HepG2 (cell line): ENCODE data around the gene ZNF444. TPM values are rescaled to one million over a fixed set of nuclear protein-coding genes. Genes with fewer than 3 reads are reported as not detected.

Experiments
- CHCHD3 ChIP-seq: sonication (generic); formaldehyde crosslinking; IDR thresholded peaks from 2 replicates; pipeline ENCODE4 v1.8.0; 2022; ENCODE audit warnings: mild to moderate bottlenecking, missing genetic modification reagents, moderate library complexity
- KAT2B ChIP-seq: fragments of 150-350 bp; IDR thresholded peaks from 2 replicates; pipeline ENCODE4 v1.6.1; 2014; ENCODE audit warnings: low read depth, low read length, borderline replicate concordance
- MTF2 ChIP-seq: sonication (generic); formaldehyde crosslinking; IDR thresholded peaks from 2 replicates; pipeline ENCODE4 v1.5.0; 2020; ENCODE audit warnings: missing genetic modification reagents, borderline replicate concordance
- SRF ChIP-seq: IDR thresholded peaks from 2 replicates; pipeline ENCODE4 v1.6.1; 2011; ENCODE audit warnings: mild to moderate bottlenecking, low read depth, low read length, moderate library complexity
- U2AF2 ChIP-seq: fragments of 200-400 bp; formaldehyde crosslinking; IDR thresholded peaks from 2 replicates; pipeline ENCODE4 v1.6.1; 2017; ENCODE audit warnings: low read depth, mild to moderate bottlenecking, low read length
- XRCC5 ChIP-seq: fragments of 200-400 bp; formaldehyde crosslinking; optimal IDR thresholded peaks from 2 replicates; pipeline ENCODE3; 2017; ENCODE audit warnings: mild to moderate bottlenecking, low read length
- ZNF572 ChIP-seq: sonication (generic); formaldehyde crosslinking; IDR thresholded peaks from 2 replicates; pipeline ENCODE4 v1.5.1; 2020; ENCODE audit warnings: mild to moderate bottlenecking, missing genetic modification reagents
- ZNF678 ChIP-seq: sonication (generic); formaldehyde crosslinking; IDR thresholded peaks from 2 replicates; pipeline ENCODE4 v1.4.0; 2020; ENCODE audit warnings: mild to moderate bottlenecking, missing genetic modification reagents
- ZNF850 ChIP-seq: sonication (generic); formaldehyde crosslinking; conservative IDR thresholded peaks from 2 replicates; pipeline ENCODE4 v1.9.0; 2021; ENCODE audit warnings: mild to moderate bottlenecking, missing genetic modification reagents
- polyA plus RNA-seq, 8 experiments: library from polyadenylated mRNA; depleted of rRNA in 3 of 8; stranded (reverse) in 7 of 8; unstranded in 1 of 8; fragments of >200 nt; fragmentation: Illumina TruSeq in 4 of 8; extraction: Trizol in 4 of 8; gene quantifications; 2 replicates each; pipeline versions ENCODE4 v1.2.1 to v1.2.3, GENCODE V29; 2011 to 2016; ENCODE audit warnings: low read depth in 4 of 8, missing spikeins in 1 of 8, mixed read lengths in 1 of 8; ENCODE audit not compliant: insufficient read depth in 1 of 8
- total RNA-seq, 5 experiments: library from RNA; depleted of rRNA; stranded (reverse); fragments of >200 nt; fragmentation: Illumina TruSeq; extraction: Trizol; gene quantifications; 2 replicates each; pipeline ENCODE4 v1.2.3, GENCODE V29; 2016; ENCODE audit warnings: low read depth in 1 of 5
- TF ChIP-seq, protein P1 (sequence below): IDR thresholded peaks from 2 replicates; pipeline ENCODE4 v1.6.1; 2016
- TF ChIP-seq, protein P2 (sequence below): sonication (generic); formaldehyde crosslinking; IDR thresholded peaks from 2 replicates; pipeline ENCODE4 v1.4.0; 2020; ENCODE audit warnings: missing genetic modification reagents
- TF ChIP-seq, protein P3 (sequence below): sonication (generic); formaldehyde crosslinking; IDR thresholded peaks from 2 replicates; pipeline ENCODE4 v1.4.0; 2020; ENCODE audit warnings: missing genetic modification reagents
- TF ChIP-seq, protein P4 (sequence below): IDR thresholded peaks from 2 replicates; pipeline ENCODE4 v1.6.1; 2012; ENCODE audit warnings: low read depth, low read length, improper control_type of control experiment
- TF ChIP-seq, protein P5 (sequence below): sonication (generic); formaldehyde crosslinking; IDR thresholded peaks from 2 replicates; pipeline ENCODE4 v1.5.0; 2020; ENCODE audit warnings: mild to moderate bottlenecking, missing genetic modification reagents, borderline replicate concordance

The ZNF444 gene
- total and polyA plus RNA-seq, 2 of the 13 experiments (the other 11 are each of a cell fraction or from before 2014, with no cell fraction given), result 27.4 to 30.3 TPM

DNA sequence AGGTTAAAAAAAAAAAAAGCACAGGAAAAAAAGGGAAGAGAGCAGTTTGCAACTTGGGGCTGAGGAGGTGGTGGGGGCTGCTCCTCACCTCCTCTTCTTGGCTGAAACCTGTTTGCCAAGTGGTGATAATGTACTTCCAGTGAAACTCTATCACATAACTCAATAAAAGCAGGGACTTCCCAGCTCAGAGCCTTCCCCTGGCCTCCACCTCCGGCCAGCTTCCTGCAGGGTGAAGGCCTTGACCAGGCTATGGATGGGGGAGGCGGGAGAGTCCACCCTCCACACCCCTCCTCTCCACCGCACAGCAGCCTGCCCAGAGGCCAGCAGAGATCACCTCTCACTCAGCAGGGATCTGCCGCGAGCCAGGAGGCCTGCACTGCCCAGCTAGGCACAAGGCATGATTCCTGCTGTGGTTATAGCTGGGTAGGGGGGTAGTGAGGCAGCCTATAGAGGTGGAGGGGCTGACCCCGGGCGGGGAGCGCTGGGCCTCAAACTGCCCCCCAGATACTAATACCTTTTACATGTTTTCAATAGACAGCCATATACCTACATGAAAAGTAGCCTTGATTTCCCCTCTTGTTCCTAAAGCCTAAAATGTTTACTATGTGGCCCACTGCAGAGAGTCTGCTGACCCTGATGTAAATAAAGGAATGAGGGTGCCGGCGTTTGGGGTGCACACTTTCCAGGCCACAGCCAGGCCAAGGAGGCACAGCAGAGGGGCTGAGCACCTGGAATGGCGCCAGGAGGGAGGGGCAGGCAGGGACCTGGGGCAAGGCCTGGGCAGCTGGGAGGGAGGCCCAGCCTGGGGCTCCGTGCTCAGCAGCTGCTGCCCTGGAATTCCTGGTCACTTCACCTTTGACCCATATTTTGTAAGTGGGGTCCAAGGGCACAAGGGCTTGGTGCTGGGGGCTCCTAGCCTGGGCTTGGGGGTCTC is 30.3 kb upstream of the ZNF444 start (continued):
- TF ChIP-seq, protein P1, sequence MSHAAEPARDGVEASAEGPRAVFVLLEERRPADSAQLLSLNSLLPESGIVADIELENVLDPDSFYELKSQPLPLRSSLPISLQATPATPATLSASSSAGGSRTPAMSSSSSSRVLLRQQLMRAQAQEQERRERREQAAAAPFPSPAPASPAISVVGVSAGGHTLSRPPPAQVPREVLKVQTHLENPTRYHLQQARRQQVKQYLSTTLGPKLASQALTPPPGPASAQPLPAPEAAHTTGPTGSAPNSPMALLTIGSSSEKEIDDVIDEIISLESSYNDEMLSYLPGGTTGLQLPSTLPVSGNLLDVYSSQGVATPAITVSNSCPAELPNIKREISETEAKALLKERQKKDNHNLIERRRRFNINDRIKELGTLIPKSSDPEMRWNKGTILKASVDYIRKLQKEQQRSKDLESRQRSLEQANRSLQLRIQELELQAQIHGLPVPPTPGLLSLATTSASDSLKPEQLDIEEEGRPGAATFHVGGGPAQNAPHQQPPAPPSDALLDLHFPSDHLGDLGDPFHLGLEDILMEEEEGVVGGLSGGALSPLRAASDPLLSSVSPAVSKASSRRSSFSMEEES, result no peak
- TF ChIP-seq MTF2 (CRISPR knock-in tag), result no peak
- TF ChIP-seq, protein P2, sequence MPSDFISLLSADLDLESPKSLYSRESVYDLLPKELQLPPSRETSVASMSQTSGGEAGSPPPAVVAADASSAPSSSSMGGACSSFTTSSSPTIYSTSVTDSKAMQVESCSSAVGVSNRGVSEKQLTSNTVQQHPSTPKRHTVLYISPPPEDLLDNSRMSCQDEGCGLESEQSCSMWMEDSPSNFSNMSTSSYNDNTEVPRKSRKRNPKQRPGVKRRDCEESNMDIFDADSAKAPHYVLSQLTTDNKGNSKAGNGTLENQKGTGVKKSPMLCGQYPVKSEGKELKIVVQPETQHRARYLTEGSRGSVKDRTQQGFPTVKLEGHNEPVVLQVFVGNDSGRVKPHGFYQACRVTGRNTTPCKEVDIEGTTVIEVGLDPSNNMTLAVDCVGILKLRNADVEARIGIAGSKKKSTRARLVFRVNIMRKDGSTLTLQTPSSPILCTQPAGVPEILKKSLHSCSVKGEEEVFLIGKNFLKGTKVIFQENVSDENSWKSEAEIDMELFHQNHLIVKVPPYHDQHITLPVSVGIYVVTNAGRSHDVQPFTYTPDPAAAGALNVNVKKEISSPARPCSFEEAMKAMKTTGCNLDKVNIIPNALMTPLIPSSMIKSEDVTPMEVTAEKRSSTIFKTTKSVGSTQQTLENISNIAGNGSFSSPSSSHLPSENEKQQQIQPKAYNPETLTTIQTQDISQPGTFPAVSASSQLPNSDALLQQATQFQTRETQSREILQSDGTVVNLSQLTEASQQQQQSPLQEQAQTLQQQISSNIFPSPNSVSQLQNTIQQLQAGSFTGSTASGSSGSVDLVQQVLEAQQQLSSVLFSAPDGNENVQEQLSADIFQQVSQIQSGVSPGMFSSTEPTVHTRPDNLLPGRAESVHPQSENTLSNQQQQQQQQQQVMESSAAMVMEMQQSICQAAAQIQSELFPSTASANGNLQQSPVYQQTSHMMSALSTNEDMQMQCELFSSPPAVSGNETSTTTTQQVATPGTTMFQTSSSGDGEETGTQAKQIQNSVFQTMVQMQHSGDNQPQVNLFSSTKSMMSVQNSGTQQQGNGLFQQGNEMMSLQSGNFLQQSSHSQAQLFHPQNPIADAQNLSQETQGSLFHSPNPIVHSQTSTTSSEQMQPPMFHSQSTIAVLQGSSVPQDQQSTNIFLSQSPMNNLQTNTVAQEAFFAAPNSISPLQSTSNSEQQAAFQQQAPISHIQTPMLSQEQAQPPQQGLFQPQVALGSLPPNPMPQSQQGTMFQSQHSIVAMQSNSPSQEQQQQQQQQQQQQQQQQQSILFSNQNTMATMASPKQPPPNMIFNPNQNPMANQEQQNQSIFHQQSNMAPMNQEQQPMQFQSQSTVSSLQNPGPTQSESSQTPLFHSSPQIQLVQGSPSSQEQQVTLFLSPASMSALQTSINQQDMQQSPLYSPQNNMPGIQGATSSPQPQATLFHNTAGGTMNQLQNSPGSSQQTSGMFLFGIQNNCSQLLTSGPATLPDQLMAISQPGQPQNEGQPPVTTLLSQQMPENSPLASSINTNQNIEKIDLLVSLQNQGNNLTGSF (CRISPR knock-in tag), result no peak
- TF ChIP-seq, protein P3, sequence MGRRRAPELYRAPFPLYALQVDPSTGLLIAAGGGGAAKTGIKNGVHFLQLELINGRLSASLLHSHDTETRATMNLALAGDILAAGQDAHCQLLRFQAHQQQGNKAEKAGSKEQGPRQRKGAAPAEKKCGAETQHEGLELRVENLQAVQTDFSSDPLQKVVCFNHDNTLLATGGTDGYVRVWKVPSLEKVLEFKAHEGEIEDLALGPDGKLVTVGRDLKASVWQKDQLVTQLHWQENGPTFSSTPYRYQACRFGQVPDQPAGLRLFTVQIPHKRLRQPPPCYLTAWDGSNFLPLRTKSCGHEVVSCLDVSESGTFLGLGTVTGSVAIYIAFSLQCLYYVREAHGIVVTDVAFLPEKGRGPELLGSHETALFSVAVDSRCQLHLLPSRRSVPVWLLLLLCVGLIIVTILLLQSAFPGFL (CRISPR knock-in tag), result no peak
- TF ChIP-seq XRCC5, result no peak
- TF ChIP-seq ZNF678 (CRISPR knock-in tag), result no peak
- TF ChIP-seq ZNF572 (CRISPR knock-in tag), result no peak
- no peak for TF ChIP-seq U2AF2
- TF ChIP-seq CHCHD3, result no peak
- TF ChIP-seq, protein P4, sequence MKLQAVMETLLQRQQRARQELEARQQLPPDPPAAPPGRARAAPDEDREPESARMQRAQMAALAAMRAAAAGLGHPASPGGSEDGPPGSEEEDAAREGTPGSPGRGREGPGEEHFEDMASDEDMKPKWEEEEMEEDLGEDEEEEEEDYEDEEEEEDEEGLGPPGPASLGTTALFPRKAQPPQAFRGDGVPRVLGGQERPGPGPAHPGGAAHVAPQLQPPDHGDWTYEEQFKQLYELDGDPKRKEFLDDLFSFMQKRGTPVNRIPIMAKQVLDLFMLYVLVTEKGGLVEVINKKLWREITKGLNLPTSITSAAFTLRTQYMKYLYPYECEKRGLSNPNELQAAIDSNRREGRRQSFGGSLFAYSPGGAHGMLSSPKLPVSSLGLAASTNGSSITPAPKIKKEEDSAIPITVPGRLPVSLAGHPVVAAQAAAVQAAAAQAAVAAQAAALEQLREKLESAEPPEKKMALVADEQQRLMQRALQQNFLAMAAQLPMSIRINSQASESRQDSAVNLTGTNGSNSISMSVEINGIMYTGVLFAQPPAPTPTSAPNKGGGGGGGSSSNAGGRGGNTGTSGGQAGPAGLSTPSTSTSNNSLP, result no peak
- no peak for TF ChIP-seq KAT2B
- no peak for TF ChIP-seq SRF
- TF ChIP-seq ZNF850 (CRISPR knock-in tag), result no peak
- TF ChIP-seq, protein P5, sequence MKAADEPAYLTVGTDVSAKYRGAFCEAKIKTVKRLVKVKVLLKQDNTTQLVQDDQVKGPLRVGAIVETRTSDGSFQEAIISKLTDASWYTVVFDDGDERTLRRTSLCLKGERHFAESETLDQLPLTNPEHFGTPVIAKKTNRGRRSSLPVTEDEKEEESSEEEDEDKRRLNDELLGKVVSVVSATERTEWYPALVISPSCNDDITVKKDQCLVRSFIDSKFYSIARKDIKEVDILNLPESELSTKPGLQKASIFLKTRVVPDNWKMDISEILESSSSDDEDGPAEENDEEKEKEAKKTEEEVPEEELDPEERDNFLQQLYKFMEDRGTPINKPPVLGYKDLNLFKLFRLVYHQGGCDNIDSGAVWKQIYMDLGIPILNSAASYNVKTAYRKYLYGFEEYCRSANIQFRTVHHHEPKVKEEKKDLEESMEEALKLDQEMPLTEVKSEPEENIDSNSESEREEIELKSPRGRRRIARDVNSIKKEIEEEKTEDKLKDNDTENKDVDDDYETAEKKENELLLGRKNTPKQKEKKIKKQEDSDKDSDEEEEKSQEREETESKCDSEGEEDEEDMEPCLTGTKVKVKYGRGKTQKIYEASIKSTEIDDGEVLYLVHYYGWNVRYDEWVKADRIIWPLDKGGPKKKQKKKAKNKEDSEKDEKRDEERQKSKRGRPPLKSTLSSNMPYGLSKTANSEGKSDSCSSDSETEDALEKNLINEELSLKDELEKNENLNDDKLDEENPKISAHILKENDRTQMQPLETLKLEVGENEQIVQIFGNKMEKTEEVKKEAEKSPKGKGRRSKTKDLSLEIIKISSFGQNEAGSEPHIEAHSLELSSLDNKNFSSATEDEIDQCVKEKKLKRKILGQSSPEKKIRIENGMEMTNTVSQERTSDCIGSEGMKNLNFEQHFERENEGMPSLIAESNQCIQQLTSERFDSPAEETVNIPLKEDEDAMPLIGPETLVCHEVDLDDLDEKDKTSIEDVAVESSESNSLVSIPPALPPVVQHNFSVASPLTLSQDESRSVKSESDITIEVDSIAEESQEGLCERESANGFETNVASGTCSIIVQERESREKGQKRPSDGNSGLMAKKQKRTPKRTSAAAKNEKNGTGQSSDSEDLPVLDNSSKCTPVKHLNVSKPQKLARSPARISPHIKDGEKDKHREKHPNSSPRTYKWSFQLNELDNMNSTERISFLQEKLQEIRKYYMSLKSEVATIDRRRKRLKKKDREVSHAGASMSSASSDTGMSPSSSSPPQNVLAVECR (CRISPR knock-in tag), result peak; percentile 69; the same call in 1 of the 2 replicates
